ENCODE data around the gene RETSAT. TPM values are rescaled to one million over a fixed set of nuclear protein-coding genes. Genes with fewer than 3 reads are reported as not detected.

Gene RETSAT
- total and polyA plus RNA-seq, 2 donors (not counting 1 experiment from before 2014, with no cell fraction given), result 13.0 to 28.1 TPM

DNA sequence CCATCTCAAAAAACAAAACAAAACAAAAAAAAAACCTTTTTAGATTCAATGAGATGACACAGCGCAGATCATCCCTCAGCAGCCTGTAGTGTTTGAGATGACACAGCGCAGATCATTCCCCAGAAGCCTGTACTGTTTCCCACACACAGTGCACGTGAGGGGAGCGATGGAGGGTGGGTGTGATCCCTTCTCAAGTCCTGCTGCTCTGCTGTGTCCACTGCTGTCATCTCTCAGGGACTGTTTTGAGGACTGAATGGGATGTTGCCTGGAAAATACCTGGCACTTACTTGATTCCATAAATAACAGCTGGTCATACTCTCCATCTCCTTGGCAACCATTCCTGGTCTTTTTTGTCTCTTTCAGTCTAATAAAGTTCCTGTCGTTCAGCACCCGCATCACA lies 52.2 kb downstream of the RETSAT start:
- no peaks in the 10 kb centered on the region for H4K20me1 ChIP-seq (ENCODE audit: control insufficient read depth, insufficient read depth, low read length, poor library complexity, severe bottlenecking)
- no peak overlapping the region for H3K9ac ChIP-seq (ENCODE audit: low read length)
- H3K4me2 ChIP-seq (replicated peaks; ENCODE audit: low read depth, low read length, poor library complexity, severe bottlenecking), result no peak overlapping the region
- CTCF ChIA-PET, result interaction anchor here (1.1 to 2.7 kb wide), 2 partner anchors 10 to 250 kb away, joined by 3 to 12 read pairs; no protein-coding TSS in a partner anchor
- peaks cover 0 to 3% of the 10 kb centered on the region in 2 donors for H3K4me1 ChIP-seq (ENCODE audit: control insufficient read depth in 2 of 2, insufficient read depth in 2 of 2, low read length in 2 of 2)
- no peak for TF ChIP-seq EZH2 (IDR thresholded peaks at IDR 0.05; ENCODE audit: borderline replicate concordance, insufficient read depth, low read depth, low read length, poor library complexity, severe bottlenecking)
- POLR2A ChIA-PET, result no interaction called here
- H3K4me3 ChIP-seq (ENCODE audit: control extremely low read depth in 1 of 5, extremely low read depth in 1 of 5, insufficient read depth in 1 of 5, low read depth in 2 of 5, low read length in 4 of 5), result no peak overlapping the region
- H3K27ac Mint-ChIP-seq, result no peak overlapping the region
- H3K9me3 Mint-ChIP-seq (ENCODE audit: insufficient read depth), result no peaks in the 10 kb centered on the region
- no peak overlapping the region for H3K4me3 Mint-ChIP-seq
- H3K9me3 ChIP-seq (ENCODE audit: control extremely low read depth in 1 of 3, control insufficient read depth in 2 of 3, insufficient read depth in 1 of 3, low read length in 2 of 3), result no peaks in the 10 kb centered on the region
- H3K27ac ChIP-seq (ENCODE audit: low read length in 2 of 2), result no peak overlapping the region
- H3K27me3 ChIP-seq (replicated peaks in 1 of 4; ENCODE audit: control extremely low read depth in 1 of 4, control insufficient read depth in 3 of 4, insufficient read depth in 4 of 4, low read length in 3 of 4), result peaks cover 0 to 14% (median 3%) of the 10 kb centered on the region in 4 experiments
- no peak overlapping the region for H2AFZ ChIP-seq (ENCODE audit: insufficient read depth, low read depth, low read length, poor library complexity, severe bottlenecking)
- intact Hi-C loops (cut with micrococcal nuclease), result no loop called here
- no peak for DNase-seq
- no peaks in the 10 kb centered on the region for H3K79me2 ChIP-seq (ENCODE audit: control insufficient read depth, insufficient read depth, low read length)
- ATAC-seq (ENCODE audit: low read depth), result no peak
- H3K36me3 ChIP-seq (replicated peaks in 1 of 2; ENCODE audit: control extremely low read depth in 1 of 2, control insufficient read depth in 1 of 2, extremely low read depth in 1 of 2, insufficient read depth in 2 of 2, low read length in 1 of 2), result no peaks in the 10 kb centered on the region
- WGBS (ENCODE audit: insufficient coverage), result 100% methylated on average over 3 of the region's 6 CpGs
- H3K4me1 Mint-ChIP-seq, result peaks cover 8% of the 10 kb centered on the region
- peaks cover 29% of the 10 kb centered on the region for H3K27me3 Mint-ChIP-seq

Small RNA genes lying within 50 kb of the gene (small RNA-seq; reads per million reads assigned to genes)
- gene AC062037.1 (ENCODE audit: insufficient read length, low read depth, low replicate concordance) (not detected), gene AC062037.2 (ENCODE audit: insufficient read length, low read depth, low replicate concordance) (not detected), gene RF00019 (ENCODE audit: insufficient read length, low read depth, low replicate concordance) (not detected), gene RN7SL113P (ENCODE audit: insufficient read length, low read depth, low replicate concordance) (not detected)

Other genes starting within 250 kb of the RETSAT start
- 0.53 and 0.67 TPM in 2 replicates for gene TCF7L1, start 221.1 kb downstream of the RETSAT start, total RNA-seq
- 0.46 and 0.81 TPM in 2 replicates for gene TCF7L1, start 221.1 kb downstream of the RETSAT start, polyA plus RNA-seq
- gene TGOLN2, start 26.5 kb downstream of the RETSAT start, total RNA-seq, result 172 and 181 TPM in 2 replicates
- gene TGOLN2, start 26.5 kb downstream of the RETSAT start, polyA plus RNA-seq, result 106 and 122 TPM in 2 replicates
- gene ELMOD3, start 241 bp upstream of the RETSAT start, total RNA-seq, result 34.0 and 34.3 TPM in 2 replicates
- 51.8 and 57.6 TPM in 2 replicates for gene ELMOD3, start 241 bp upstream of the RETSAT start, polyA plus RNA-seq
- gene CAPG, start 55.8 kb upstream of the RETSAT start, total RNA-seq, result 179 and 210 TPM in 2 replicates
- gene CAPG, start 55.8 kb upstream of the RETSAT start, polyA plus RNA-seq, result 133 and 158 TPM in 2 replicates
- gene SH2D6, start 64.2 kb upstream of the RETSAT start, total RNA-seq, result 1.1 and 1.6 TPM in 2 replicates
- 0.27 TPM in 1 of 2 replicates, not detected in the other for gene SH2D6, start 64.2 kb upstream of the RETSAT start, polyA plus RNA-seq
- gene MAT2A, start 184.6 kb upstream of the RETSAT start, total RNA-seq, result 177 and 190 TPM in 2 replicates
- 130 and 133 TPM in 2 replicates for gene MAT2A, start 184.6 kb upstream of the RETSAT start, polyA plus RNA-seq
- gene GGCX, start 207.0 kb upstream of the RETSAT start, total RNA-seq, result 33.0 and 36.8 TPM in 2 replicates
- gene GGCX, start 207.0 kb upstream of the RETSAT start, polyA plus RNA-seq, result 23.5 and 28.8 TPM in 2 replicates
- gene VAMP8, start 223.1 kb upstream of the RETSAT start, total RNA-seq, result 73.1 and 73.8 TPM in 2 replicates
- gene VAMP8, start 223.1 kb upstream of the RETSAT start, polyA plus RNA-seq, result 68.7 and 96.6 TPM in 2 replicates
- 10.9 and 16.9 TPM in 2 replicates for gene VAMP5, start 229.9 kb upstream of the RETSAT start, total RNA-seq
- gene VAMP5, start 229.9 kb upstream of the RETSAT start, polyA plus RNA-seq, result 18.0 and 28.6 TPM in 2 replicates
- gene RNF181, start 241.2 kb upstream of the RETSAT start, total RNA-seq, result 67.3 and 76.6 TPM in 2 replicates
- 112 and 151 TPM in 2 replicates for gene RNF181, start 241.2 kb upstream of the RETSAT start, polyA plus RNA-seq
- 23.0 and 23.1 TPM in 2 replicates for gene TMEM150A, start 248.2 kb upstream of the RETSAT start, total RNA-seq
- 18.3 and 26.4 TPM in 2 replicates for gene TMEM150A, start 248.2 kb upstream of the RETSAT start, polyA plus RNA-seq